Mesenchymal stem cell (in vitro differentiated cells and primary cell): Measurements from ENCODE around the gene SLC7A4.
A peak's percentile ranks its signal among the peaks of the same experiment; 100 is the strongest.

Experiments
- DNase-seq: peaks from one replicate; pipeline ENCODE4 v3.0.0-alpha.2; 2013
- H2AFZ ChIP-seq: one replicate; pipeline ENCODE4 v1.6.1; 2013; ENCODE audit warnings: low read depth, mild to moderate bottlenecking, control low read depth, inconsistent platforms, low read length, moderate library complexity
- H2AK5ac ChIP-seq: 2 replicates; pipeline ENCODE4 v1.6.1; 2013; ENCODE audit warnings: low read length, moderate library complexity, mild to moderate bottlenecking, inconsistent platforms; ENCODE audit not compliant: severe bottlenecking
- H2BK120ac ChIP-seq: one replicate; pipeline ENCODE4 v1.6.1; 2013; ENCODE audit warnings: low read depth, mild to moderate bottlenecking, inconsistent platforms, low read length, moderate library complexity
- H2BK12ac ChIP-seq, 2 experiments: one replicate each; pipeline ENCODE4 v1.6.1; 2013; ENCODE audit warnings: inconsistent platforms in 2 of 2, low read length in 2 of 2, mild to moderate bottlenecking in 2 of 2, moderate library complexity in 2 of 2, control low read depth in 1 of 2
- H2BK15ac ChIP-seq: one replicate; pipeline ENCODE4 v1.6.1; 2013; ENCODE audit warnings: mild to moderate bottlenecking, low read depth, inconsistent platforms; ENCODE audit not compliant: poor library complexity, severe bottlenecking
- H2BK5ac ChIP-seq: 2 replicates; pipeline ENCODE4 v1.6.1; 2013; ENCODE audit warnings: low read depth, mild to moderate bottlenecking, low read length, control low read depth, inconsistent platforms; ENCODE audit not compliant: poor library complexity, severe bottlenecking
- H3K14ac ChIP-seq, 2 experiments: one replicate each; pipeline ENCODE4 v1.6.1; 2013; ENCODE audit warnings: inconsistent platforms in 2 of 2, low read length in 2 of 2, control low read depth in 1 of 2, mild to moderate bottlenecking in 1 of 2, moderate library complexity in 1 of 2
- H3K18ac ChIP-seq, 2 experiments: one replicate each; pipeline ENCODE4 v1.6.1; 2013; ENCODE audit warnings: inconsistent platforms in 2 of 2, low read length in 2 of 2, control low read depth in 1 of 2, low read depth in 1 of 2, mild to moderate bottlenecking in 1 of 2
- H3K23ac ChIP-seq, 2 experiments: one replicate each; pipeline ENCODE4 v1.6.1; 2013; ENCODE audit warnings: inconsistent platforms in 2 of 2, low read length in 2 of 2, mild to moderate bottlenecking in 2 of 2, moderate library complexity in 2 of 2, control low read depth in 1 of 2
- H3K27ac ChIP-seq: 2 replicates; pipeline ENCODE4 v1.5.1; 2013; ENCODE audit warnings: mild to moderate bottlenecking, moderate library complexity, low read length, control low read depth, inconsistent platforms; ENCODE audit not compliant: poor library complexity, severe bottlenecking
- H3K27me3 ChIP-seq, 2 experiments: 2 replicates each; pipeline versions ENCODE4 v1.6.1 to v1.7.0; 2013; ENCODE audit warnings: low read length in 2 of 2, mild to moderate bottlenecking in 2 of 2, moderate library complexity in 2 of 2, control low read depth in 1 of 2, inconsistent platforms in 1 of 2; ENCODE audit not compliant: control insufficient read depth in 1 of 2, insufficient read depth in 1 of 2
- H3K36me3 ChIP-seq, 2 experiments: 2 replicates each; pipeline versions ENCODE4 v1.6.1 to v1.7.0; 2013; ENCODE audit warnings: low read length in 2 of 2, control low read depth in 1 of 2, inconsistent platforms in 1 of 2, low read depth in 1 of 2, mild to moderate bottlenecking in 1 of 2; ENCODE audit not compliant: insufficient read depth in 2 of 2, control insufficient read depth in 1 of 2
- H3K4ac ChIP-seq, 2 experiments: one replicate each; pipeline ENCODE4 v1.6.1; 2013; ENCODE audit warnings: inconsistent platforms in 2 of 2, low read length in 2 of 2, mild to moderate bottlenecking in 2 of 2, moderate library complexity in 2 of 2, control low read depth in 1 of 2, low read depth in 1 of 2
- H3K4me1 ChIP-seq: 2 replicates; pipeline ENCODE4 v1.6.1; 2013; ENCODE audit warnings: low read depth, low read length, control low read depth; ENCODE audit not compliant: control insufficient read depth, insufficient read depth
- H3K4me2 ChIP-seq: 2 replicates; pipeline ENCODE4 v1.6.1; 2013; ENCODE audit warnings: low read length, mild to moderate bottlenecking, inconsistent platforms; ENCODE audit not compliant: poor library complexity, severe bottlenecking
- H3K4me3 ChIP-seq, 2 experiments: 2 replicates each; pipeline versions ENCODE4 v1.5.1 to v1.7.0; 2013; ENCODE audit warnings: low read length in 2 of 2, mild to moderate bottlenecking in 2 of 2, control low read depth in 1 of 2, low read depth in 1 of 2; ENCODE audit not compliant: insufficient read depth in 1 of 2
- H3K79me1 ChIP-seq: replicated peaks from 2 replicates; pipeline ENCODE4 v1.6.1; 2013; ENCODE audit warnings: mild to moderate bottlenecking, control low read depth, low read length, inconsistent platforms; ENCODE audit not compliant: poor library complexity, severe bottlenecking
- H3K9ac ChIP-seq: 2 replicates; pipeline ENCODE4 v1.7.0; 2013; ENCODE audit warnings: mild to moderate bottlenecking, low read length, moderate library complexity
- H3K9me3 ChIP-seq: 2 replicates; pipeline ENCODE4 v1.7.0; 2013; ENCODE audit warnings: mild to moderate bottlenecking, low read length; ENCODE audit not compliant: control insufficient read depth
- H4K8ac ChIP-seq: one replicate; pipeline ENCODE4 v1.6.1; 2013; ENCODE audit warnings: inconsistent platforms, mild to moderate bottlenecking, low read length, moderate library complexity
- H4K91ac ChIP-seq: one replicate; pipeline ENCODE4 v1.6.1; 2013; ENCODE audit warnings: mild to moderate bottlenecking, low read length, inconsistent platforms
- WGBS: methylation state at CpG from one replicate; pipeline ENCODE4 v1.1.7; 2013; ENCODE audit warnings: mixed read lengths; 5-methylcytosine and 5-hydroxymethylcytosine counted together

SLC7A4 gene

DNA sequence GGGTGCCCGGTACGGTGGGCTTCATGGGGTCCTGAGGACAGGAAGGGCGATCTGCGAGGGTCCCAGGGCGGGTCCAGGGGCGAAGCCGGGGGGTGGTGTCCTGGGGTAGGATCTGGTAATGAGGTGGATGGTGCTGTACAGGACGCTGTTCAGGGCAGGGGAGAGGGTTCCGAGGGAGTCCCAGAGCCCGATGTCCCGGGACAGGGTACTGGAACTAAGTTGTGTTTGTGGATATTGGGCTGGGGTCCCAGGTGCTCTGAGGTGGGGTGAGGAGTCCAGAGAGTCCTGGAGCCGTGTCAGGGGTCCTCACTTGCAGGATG, 49.8 kb downstream of the SLC7A4 start:
- peak overlapping the region; percentile 56 to 98 for H3K18ac ChIP-seq
- H3K4me1 ChIP-seq: peaks cover 20% of the 10 kb centered on the region
- H2BK15ac ChIP-seq: no peak overlapping the region
- H3K36me3 ChIP-seq: peaks cover 26 to 31% of the 10 kb centered on the region in 2 experiments
- H4K8ac ChIP-seq: peak overlapping the region; percentile 80
- H2AFZ ChIP-seq: peak overlapping the region; percentile 91
- no peak overlapping the region for H2AK5ac ChIP-seq
- H3K23ac ChIP-seq: peak overlapping the region in 1 of 2 experiments; percentile 94
- peak overlapping the region; percentile 89 for H3K4me2 ChIP-seq
- H3K9ac ChIP-seq: peak overlapping the region; percentile 98
- peak overlapping the region in 1 of 2 experiments; percentile 99 for H3K14ac ChIP-seq
- no peak overlapping the region for H2BK12ac ChIP-seq
- peaks cover 0 to 3% of the 10 kb centered on the region in 2 experiments for H3K27me3 ChIP-seq
- peak overlapping the region; percentile 90 to 94 for H3K4me3 ChIP-seq
- peaks cover 34% of the 10 kb centered on the region for H3K79me1 ChIP-seq
- peak overlapping the region; percentile 39 to 94 for H3K4ac ChIP-seq
- no peak overlapping the region for H2BK120ac ChIP-seq
- 3% methylated on average over 12 of the region's 12 CpGs for WGBS
- no peak overlapping the region for H2BK5ac ChIP-seq
- H3K27ac ChIP-seq: no peak overlapping the region
- H3K9me3 ChIP-seq: peaks cover 9% of the 10 kb centered on the region
- no peak for DNase-seq
- H4K91ac ChIP-seq: peak overlapping the region; percentile 55

DNA sequence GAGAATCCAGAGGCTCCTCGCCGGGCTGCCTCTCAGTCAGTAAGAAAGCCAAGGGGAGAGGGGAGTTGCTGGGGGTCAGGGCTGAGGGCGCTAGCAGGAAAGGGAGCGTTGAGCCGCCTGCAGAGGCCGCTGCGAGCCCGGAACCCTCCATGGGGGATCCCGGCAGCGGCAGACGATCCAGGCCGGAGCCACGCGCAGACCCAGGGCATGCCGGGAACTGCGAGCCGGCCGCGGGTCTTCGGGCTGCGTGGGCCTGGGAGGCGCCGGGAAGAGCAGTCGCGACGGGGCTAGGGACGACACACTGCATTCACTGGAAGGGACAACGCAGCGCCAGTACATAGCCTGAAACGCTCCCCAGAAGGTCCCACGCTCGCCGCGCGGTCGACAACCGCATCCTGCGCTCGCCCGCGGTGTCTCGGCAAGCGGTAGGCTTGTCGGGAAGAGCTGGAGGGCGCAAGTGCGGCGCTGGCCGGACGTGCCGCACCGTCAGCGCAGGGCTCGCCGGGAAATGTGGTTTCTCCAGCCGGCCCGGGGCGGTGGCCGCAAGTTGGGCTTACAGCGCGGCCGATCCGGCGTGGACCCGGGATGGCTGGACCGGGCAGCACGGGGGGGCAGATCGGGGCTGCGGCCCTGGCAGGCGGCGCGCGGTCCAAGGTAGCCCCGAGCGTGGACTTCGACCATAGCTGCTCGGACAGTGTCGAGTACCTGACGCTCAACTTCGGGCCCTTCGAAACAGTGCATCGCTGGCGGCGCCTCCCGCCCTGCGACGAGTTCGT, 50.4 kb downstream of the SLC7A4 start, which contains the start of gene LZTR1:
TSS of gene LZTR1 (plus strand) at position 511 of the 776 bp plus-strand sequence. CDS start at position 586, 75 bp downstream.
- whole genome bisulfite sequencing: 1% methylated on average over 79 of the region's 87 CpGs
- peak within 1 kb of the TSS; percentile 87 for H4K91ac ChIP-seq
- H3K4me3 ChIP-seq: peak within 1 kb of the TSS; percentile 90 to 94
- peaks cover 23 to 27% of the 10 kb centered on the region in 2 experiments for H3K36me3 ChIP-seq
- peak within 1 kb of the TSS; percentile 89 for H3K4me2 ChIP-seq
- H3K27ac ChIP-seq: peak within 1 kb of the TSS; percentile 88
- peaks cover 34% of the 10 kb centered on the region for H3K79me1 ChIP-seq
- peaks cover 9% of the 10 kb centered on the region for H3K9me3 ChIP-seq
- peak within 1 kb of the TSS; percentile 9 for H2BK5ac ChIP-seq
- H2AK5ac ChIP-seq: peak within 1 kb of the TSS; percentile 84
- DNase-seq: peak; percentile 87
- peak within 1 kb of the TSS in 1 of 2 experiments; percentile 65 for H2BK12ac ChIP-seq
- H3K23ac ChIP-seq: peak within 1 kb of the TSS in 1 of 2 experiments; percentile 94
- peak within 1 kb of the TSS; percentile 98 for H3K9ac ChIP-seq
- peak within 1 kb of the TSS; percentile 9 for H2BK120ac ChIP-seq
- peak within 1 kb of the TSS; percentile 91 to 99 for H3K18ac ChIP-seq
- H3K27me3 ChIP-seq: peaks cover 0 to 3% of the 10 kb centered on the region in 2 experiments
- peaks cover 20% of the 10 kb centered on the region for H3K4me1 ChIP-seq
- peak within 1 kb of the TSS; percentile 83 for H4K8ac ChIP-seq
- H3K14ac ChIP-seq: peak within 1 kb of the TSS in 1 of 2 experiments; percentile 99
- H2BK15ac ChIP-seq: peak within 1 kb of the TSS; percentile 60
- peak within 1 kb of the TSS; percentile 96 to 97 for H3K4ac ChIP-seq
- peak within 1 kb of the TSS; percentile 92 for H2AFZ ChIP-seq

DNA sequence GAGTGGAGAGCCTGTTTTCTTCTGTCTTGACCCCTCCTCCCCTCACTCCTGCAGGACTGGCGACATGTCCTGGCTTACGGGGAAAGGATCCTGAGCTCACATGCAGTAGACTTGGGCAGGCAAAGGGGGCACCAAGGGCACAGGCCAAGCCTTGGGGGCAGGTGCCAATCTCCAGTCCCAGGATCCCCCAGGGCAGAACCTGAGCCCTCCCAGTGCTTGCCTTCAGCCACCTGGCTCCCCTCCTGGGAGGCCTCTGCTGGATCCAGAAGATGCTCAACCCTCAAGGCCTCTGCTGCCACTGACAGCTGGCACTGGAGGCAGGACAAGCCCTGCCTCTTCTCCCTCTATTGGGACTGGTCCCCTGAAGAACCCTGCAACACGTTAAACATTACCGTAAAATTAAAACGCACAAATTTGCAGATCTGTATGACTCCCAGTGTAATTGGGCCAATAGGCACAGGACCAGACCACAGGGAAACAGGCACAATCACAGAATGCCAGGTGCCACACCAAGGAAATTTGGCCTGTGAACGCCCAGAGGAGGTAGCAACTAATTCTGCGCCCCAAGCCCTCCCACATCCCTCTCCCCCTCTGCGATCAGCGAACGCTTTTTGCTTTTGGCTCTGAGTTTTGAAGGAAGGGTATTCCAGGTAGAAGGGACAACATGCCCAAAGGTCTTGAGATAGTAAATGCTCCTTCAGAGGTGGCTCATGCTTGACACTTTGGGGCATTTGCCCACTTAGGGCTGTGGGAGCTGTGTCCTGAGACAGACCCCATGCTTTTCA, 51.2 kb downstream of the SLC7A4 start:
- H3K27me3 ChIP-seq: peaks cover 0 to 3% of the 10 kb centered on the region in 2 experiments
- peak overlapping the region; percentile 87 for H4K91ac ChIP-seq
- H3K4ac ChIP-seq: peak overlapping the region; percentile 96 to 97
- H3K36me3 ChIP-seq: peaks cover 19 to 23% of the 10 kb centered on the region in 2 experiments
- H2BK120ac ChIP-seq: peak overlapping the region; percentile 9
- no peak for DNase-seq
- peak overlapping the region; percentile 98 for H3K9ac ChIP-seq
- peak overlapping the region; percentile 69 for H4K8ac ChIP-seq
- peak overlapping the region; percentile 71 for H3K4me2 ChIP-seq
- peaks cover 32% of the 10 kb centered on the region for H3K79me1 ChIP-seq
- peak overlapping the region in 1 of 2 experiments; percentile 56 for H3K14ac ChIP-seq
- H2BK12ac ChIP-seq: peak overlapping the region in 1 of 2 experiments; percentile 37
- H3K18ac ChIP-seq: peak overlapping the region in 1 of 2 experiments; percentile 68
- H3K4me3 ChIP-seq: peak overlapping the region; percentile 90 to 94
- peaks cover 20% of the 10 kb centered on the region for H3K4me1 ChIP-seq
- H2AK5ac ChIP-seq: peak overlapping the region; percentile 84
- 82% methylated on average over 9 of the region's 10 CpGs for WGBS
- peak overlapping the region; percentile 92 for H2AFZ ChIP-seq
- H3K23ac ChIP-seq: no peak overlapping the region
- H2BK15ac ChIP-seq: no peak overlapping the region
- peak overlapping the region; percentile 56 for H3K27ac ChIP-seq
- H3K9me3 ChIP-seq: peaks cover 9% of the 10 kb centered on the region
- H2BK5ac ChIP-seq: no peak overlapping the region

DNA sequence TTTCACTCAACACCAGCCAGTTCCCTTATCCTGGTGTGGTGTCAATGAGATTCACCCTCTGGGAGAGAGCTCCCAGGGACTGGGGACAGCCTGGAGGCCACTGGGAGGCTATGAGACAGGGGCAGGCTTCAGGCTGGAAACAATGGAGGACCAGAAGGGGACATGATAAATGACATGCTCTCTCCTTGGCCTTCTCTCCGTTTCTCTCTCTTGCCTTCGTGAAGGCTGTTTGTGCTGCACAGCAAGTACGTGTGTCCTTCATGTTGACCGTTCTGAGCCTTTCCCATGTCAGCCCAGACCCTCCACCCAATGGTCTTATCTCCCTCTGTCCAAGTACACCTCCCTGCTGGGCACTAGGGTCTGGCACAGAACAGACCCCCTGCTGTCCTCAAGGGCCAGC, 51.8 kb downstream of the SLC7A4 start:
- H2AFZ ChIP-seq: no peak overlapping the region
- H3K4me1 ChIP-seq: peaks cover 20% of the 10 kb centered on the region
- no peak overlapping the region for H3K27ac ChIP-seq
- H3K4ac ChIP-seq: no peak overlapping the region
- H3K27me3 ChIP-seq: peaks cover 0 to 8% of the 10 kb centered on the region in 2 experiments
- H3K79me1 ChIP-seq: peaks cover 28% of the 10 kb centered on the region
- peaks cover 9% of the 10 kb centered on the region for H3K9me3 ChIP-seq
- H2BK12ac ChIP-seq: no peak overlapping the region
- H3K14ac ChIP-seq: no peak overlapping the region
- peak overlapping the region; percentile 98 for H3K9ac ChIP-seq
- H2BK15ac ChIP-seq: no peak overlapping the region
- H3K4me2 ChIP-seq: no peak overlapping the region
- no peak overlapping the region for H3K4me3 ChIP-seq
- no peak overlapping the region for H4K8ac ChIP-seq
- H4K91ac ChIP-seq: no peak overlapping the region
- H2BK5ac ChIP-seq: no peak overlapping the region
- WGBS: 96% methylated on average over 4 of the region's 4 CpGs
- peaks cover 13 to 18% of the 10 kb centered on the region in 2 experiments for H3K36me3 ChIP-seq
- no peak for DNase-seq
- H3K23ac ChIP-seq: no peak overlapping the region
- no peak overlapping the region for H2BK120ac ChIP-seq
- H3K18ac ChIP-seq: no peak overlapping the region
- H2AK5ac ChIP-seq: no peak overlapping the region
